GM10266 (cell line): ENCODE results near the gene OFD1.
"Not testable (repeated sequence)": the region's sequence is repeated elsewhere in the genome, so short reads cannot be mapped to it uniquely, and the experiment has no call there.

Experiments
- DNase-seq: peaks from one replicate; pipeline ENCODE4 v3.0.0; 2012; ENCODE audit errors: extremely low spot score
- CTCF ChIP-seq: IDR thresholded peaks from 2 replicates; pipeline ENCODE4 v1.5.1; 2012; ENCODE audit warnings: mild to moderate bottlenecking, low read depth; ENCODE audit not compliant: control insufficient read depth, insufficient read depth; ENCODE audit errors: missing control alignments

The OFD1 gene

DNA sequence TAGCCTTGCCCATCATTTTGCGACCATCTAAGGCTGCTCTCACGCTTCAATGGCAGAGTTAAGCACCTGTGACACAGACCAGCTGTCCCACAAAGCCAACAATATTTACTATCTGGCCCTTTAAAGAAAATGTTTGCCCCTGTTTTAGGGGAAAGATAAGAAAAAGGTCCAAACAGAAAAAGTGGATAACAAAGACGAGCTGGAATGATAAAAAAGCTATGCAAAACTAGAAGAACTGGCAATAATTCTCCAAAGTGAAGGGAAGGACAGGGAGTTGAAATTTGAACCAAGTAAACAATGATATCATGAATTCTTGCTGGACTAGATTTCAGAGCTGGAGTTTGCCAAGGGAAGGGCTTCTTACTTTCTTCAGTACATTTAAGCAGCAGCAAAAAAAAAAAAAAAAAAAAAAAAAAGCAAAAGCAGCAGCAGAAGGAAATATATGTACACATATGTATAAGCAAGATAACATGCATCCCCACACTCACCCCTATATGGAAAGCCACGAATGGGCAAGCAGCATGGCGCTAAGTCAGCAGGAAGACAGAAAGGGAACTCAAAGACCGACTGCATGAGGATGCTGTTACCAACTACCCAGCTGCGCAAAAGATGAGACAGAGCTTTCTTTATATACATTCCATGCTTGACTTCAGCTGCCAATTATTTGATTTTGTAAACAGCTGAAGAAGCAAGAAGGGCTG, 12.6 kb upstream of the OFD1 start:
- DNase-seq = no peak
- no peak for TF ChIP-seq CTCF

DNA sequence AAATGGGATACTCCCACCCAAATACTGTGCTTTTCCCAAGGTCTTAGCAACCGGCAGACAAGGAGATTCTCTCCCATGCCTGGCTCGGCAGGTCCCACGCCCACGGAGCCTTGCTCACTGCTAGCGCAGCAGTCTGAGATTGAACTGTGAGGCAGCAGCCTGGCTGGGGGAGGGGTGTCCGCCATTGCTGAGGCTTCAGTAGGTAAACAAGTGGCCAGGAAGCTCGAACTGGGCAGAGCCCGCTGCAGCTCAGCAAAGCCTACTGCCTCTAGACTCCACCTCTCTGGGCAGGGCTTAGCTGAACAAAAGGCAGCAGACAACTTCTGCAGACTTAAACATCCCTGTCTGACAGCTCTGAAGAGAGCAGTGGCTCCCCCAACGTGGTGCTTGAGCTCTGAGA, 9.7 kb upstream of the OFD1 start:
- not testable (repeated sequence) for DNase-seq

GRCh38 chrX:13726583-13726982, 8.0 kb upstream of the OFD1 start:
- not testable (repeated sequence) for DNase-seq

DNA sequence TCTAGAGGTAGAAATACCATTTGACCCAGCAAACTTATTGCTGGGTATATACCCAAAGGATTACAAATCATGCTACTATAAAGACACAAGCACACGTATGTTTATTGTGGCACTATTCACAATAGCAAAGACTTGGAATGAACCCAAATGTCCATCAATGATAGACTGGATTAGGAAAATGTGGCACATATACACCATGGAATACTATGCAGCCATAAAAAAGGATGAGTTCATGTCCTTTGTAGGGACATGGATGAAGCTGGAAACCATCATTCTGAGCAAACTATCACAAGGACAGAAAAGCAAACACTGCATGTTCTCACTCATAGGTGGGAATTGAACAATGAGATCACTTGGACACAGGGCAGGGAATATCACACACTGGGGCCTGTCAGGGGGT, 4.0 kb upstream of the OFD1 start:
- DNase-seq = not testable (repeated sequence)

- DNase-seq = no peak
- TF ChIP-seq CTCF = no peak
Measured at GRCh38 chrX:13732246-13733067, 2.1 kb upstream of the OFD1 start.

DNA sequence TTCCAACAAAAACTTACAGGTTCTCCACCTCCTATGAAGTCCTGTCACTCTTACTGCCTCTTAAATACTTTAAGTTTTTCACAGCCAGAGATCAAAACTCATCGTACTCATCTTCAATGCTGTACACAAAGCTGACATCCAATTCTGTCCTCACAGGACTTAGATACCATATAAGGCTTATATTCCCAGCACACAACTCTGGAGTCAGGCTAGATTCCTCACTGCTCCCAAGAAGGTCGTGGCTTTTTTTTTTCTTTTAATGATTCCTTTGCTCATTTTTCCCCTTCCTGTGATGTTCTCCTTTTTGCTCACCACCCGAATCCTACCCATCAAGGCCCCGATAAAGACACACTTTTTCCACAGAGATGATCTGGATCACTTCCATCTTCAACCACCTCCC, 1.0 kb upstream of the OFD1 start:
- no peak for DNase-seq
- no peak for TF ChIP-seq CTCF

GRCh38 chrX:13741695-13742094, 7.1 kb downstream of the OFD1 start:
- no peak for DNase-seq
- TF ChIP-seq CTCF = no peak

DNA sequence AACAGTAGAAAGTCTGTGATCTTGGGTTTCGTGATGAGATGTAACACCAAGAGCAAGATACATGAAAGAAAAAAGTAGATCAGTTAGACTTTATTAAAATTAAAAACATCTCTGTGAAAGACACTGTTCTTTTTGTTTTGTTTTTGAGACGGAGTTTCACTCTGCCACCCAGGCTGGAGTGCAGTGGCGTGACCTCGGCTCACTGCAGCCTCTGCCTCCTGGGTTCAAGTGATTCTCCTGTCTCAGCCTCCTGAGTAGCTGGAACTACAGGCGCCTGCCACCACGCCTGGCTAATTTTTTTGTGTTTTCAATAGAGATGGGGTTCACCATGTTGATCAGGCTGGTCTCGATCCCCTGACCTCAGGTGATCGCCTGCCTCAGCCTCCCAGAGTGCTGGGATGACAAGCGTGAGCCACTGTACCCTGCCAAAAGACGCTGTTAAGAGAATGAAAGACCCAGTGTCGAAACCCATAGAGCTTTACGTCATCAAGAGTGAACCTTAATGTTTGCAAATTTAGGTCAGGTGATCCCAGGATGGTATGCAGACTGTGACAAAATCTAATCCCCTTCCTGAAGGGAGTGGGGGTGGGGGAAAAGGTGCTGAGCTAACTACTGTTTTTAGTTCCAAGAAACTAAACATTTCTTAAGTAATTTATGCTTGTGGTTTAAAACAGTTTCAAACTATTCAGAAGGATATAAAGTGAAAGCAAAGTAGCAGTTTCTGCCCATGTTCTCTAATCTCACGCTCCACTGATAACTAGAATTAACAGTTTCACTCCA, 8.0 kb downstream of the OFD1 start:
- TF ChIP-seq CTCF = no peak
- DNase-seq = peak; percentile 50
